Epithelial cell of proximal tubule (primary cell): Measurements from ENCODE around the gene PTPRN2. TPM values are rescaled to one million over a fixed set of nuclear protein-coding genes. Genes with fewer than 3 reads are reported as not detected.

ENCODE experiments used
- DNase-seq: peaks from one replicate; pipeline ENCODE4 v3.0.0-alpha.2; 2011; ENCODE audit warnings: low read depth
- H3K4me3 ChIP-seq: 2 replicates; pipeline ENCODE4 v1.5.1; 2011; ENCODE audit warnings: low read depth, mild to moderate bottlenecking, low read length
- total RNA-seq: library from RNA; depleted of rRNA; stranded (reverse); fragments of >200 nt; gene quantifications from 2 replicates; pipeline ENCODE4 v1.2.3, GENCODE V29; 2015
- TF ChIP-seq, protein P1 (sequence below): conservative IDR thresholded peaks from 2 replicates; pipeline ENCODE4 v1.5.1; 2012; ENCODE audit warnings: low read depth, mild to moderate bottlenecking, low read length

PTPRN2 gene
- total RNA-seq, 1 donor from 2014 or later = 2.8 TPM

DNA sequence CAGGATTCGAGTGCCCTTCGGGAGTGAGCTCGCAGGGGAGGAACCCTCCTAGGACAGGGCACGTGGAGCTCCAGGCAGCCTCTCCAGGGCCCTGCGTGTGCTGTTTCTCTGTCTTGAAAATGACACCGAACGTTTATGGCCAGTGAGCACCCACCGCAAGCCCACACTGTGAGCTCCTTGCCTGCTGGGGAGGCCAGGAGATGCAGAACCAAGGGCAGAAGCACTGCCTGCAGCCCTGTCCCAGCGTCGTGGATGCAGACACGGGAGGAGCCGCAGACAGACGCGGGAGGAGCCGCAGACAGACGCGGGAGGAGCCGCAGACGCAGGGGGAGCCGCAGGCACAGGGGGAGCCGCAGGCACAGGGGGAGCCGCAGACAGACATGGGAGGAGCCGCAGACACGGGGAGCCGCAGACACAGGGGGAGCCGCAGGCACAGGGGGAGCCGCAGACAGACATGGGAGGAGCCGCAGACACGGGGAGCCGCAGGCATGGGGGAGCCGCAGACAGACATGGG, 314.4 kb downstream of the PTPRN2 start:
- H3K4me3 ChIP-seq = no peak overlapping the region
- TF ChIP-seq, protein P1, sequence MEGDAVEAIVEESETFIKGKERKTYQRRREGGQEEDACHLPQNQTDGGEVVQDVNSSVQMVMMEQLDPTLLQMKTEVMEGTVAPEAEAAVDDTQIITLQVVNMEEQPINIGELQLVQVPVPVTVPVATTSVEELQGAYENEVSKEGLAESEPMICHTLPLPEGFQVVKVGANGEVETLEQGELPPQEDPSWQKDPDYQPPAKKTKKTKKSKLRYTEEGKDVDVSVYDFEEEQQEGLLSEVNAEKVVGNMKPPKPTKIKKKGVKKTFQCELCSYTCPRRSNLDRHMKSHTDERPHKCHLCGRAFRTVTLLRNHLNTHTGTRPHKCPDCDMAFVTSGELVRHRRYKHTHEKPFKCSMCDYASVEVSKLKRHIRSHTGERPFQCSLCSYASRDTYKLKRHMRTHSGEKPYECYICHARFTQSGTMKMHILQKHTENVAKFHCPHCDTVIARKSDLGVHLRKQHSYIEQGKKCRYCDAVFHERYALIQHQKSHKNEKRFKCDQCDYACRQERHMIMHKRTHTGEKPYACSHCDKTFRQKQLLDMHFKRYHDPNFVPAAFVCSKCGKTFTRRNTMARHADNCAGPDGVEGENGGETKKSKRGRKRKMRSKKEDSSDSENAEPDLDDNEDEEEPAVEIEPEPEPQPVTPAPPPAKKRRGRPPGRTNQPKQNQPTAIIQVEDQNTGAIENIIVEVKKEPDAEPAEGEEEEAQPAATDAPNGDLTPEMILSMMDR = no peak
- no peak for DNase-seq

DNA sequence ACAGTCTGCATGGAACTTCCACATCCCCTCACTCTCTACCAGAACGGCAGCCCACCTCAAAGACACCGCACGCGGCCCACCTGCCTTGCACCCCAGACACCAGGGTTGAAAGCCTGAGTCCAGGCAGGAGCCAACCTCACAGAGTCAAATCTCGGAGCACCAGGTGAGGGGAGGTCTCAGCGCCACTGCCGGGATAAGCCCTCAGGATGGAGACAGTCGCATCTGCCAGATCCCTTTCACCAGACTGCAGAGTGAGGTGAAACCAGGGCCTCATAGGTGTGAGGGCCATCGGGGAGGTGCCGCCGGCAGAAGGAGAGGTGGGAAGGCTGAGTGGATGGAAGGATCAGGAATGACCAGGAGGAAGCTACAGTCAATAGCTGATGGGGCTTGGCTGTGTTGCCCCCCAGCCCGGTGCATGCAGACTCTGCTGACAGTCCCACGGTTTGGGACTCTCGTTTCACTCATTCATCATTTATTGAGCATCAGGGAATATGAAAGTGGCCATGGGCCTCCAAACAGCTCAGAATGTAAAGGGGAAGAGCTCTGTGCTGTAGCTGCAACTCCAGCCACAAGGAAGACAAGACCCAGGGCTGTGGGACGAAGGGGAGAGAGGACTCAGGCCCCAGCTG, 315.0 kb downstream of the PTPRN2 start:
- DNase-seq = no peak
- TF ChIP-seq, protein P1 = no peak
- H3K4me3 ChIP-seq = no peak overlapping the region

DNA sequence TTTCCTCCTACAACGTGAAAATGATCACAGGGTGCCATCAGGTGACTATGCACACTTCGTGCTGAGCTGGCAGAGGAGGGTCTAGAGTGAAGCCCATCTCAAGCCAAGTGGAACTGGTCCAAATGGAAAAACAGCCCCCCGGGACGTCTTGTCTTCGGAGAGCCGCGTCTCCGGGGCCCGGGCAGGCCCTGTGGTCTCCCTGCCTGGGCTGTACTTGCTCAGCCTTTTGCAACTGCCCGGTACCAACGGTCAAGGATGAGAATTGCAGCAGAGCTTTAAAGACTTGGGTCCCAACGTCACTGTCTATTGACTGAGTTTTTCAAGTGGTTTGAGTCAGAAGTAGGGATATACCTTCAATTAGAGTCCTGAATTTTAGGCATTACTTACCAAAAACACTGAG, 315.5 kb downstream of the PTPRN2 start:
- TF ChIP-seq, protein P1 = no peak
- DNase-seq = no peak
- no peak overlapping the region for H3K4me3 ChIP-seq

DNA sequence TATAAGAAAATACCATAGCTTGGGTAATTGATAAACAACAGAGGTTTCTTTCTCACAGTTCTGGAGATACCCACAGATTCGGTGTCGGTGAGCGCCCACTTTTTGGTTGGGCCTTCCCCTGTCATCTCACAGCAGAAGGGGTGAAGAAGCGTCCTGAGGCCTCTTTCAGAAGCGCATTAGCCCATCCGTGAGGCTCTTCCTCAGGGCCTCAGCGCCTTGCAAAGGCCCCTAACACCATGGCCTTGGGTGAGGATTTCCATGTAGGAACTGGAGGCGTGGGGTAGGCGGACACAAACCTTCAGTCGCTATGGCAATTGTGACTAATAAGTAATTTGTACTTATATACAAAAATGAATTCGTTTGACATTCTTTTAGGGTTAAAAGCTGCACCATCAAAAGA, 316.0 kb downstream of the PTPRN2 start:
- no peak for DNase-seq
- H3K4me3 ChIP-seq = no peak overlapping the region
- TF ChIP-seq, protein P1 = no peak

DNA sequence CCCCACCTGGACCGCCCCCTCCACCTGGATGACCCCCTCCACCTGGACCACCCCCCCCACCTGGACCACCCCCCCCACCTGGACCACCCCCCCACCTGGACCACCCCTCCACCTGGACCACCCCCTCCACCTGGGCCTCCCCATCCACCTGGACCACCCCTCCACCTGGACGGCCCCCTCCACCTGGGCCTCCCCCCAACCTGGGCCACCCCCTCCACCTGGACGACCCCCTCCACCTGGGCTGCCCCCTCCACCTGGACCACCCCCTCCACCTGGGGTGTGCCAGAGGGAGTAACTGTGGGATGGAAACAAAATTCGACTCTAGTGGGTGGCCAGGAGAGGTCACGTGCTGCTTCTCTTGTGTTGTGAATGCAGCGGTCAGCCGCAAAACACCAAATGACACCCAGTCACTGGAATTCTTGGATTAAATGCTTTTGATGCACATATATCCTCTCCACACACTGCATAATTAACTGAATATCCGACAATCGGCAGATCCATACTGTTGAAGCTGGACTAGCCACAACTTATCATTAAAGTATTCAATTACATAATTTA, 316.7 kb downstream of the PTPRN2 start:
- DNase-seq = no peak
- TF ChIP-seq, protein P1 = no peak
- no peak overlapping the region for H3K4me3 ChIP-seq

DNA sequence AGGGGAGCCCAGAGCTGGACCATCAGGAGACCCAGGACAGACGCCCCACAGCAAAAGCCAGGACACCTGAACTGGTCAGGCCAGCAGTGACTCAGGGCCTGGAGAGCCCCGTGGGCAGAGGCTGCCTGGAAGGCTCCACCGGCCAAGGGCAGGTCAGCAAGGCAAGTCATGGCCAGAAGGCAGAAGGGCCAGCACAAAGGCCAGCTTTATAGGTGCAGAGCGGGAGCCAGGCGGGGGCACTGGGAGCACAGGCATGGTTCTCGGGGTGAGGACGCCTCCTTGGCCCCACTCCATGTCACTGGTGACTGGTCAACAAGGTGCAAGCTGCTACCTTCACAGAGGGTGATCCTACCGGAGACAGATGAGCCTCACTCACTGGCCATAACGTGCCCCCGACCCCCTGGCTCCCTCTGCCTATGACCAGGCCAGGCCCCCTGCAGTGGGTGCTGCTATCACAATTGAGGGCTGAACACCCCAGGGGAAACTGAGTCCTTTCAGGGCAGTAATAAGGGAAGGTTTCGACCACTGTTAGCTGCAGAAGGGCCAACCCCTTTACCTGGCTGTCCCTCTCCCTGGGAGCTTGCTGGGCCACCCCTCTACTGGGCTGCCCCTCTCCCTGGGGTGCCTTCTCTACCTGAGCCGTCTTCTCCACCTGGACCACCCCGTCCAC, 317.4 kb downstream of the PTPRN2 start:
- TF ChIP-seq, protein P1 = no peak
- H3K4me3 ChIP-seq = no peak overlapping the region
- no peak for DNase-seq
